Neural progenitor cell (in vitro differentiated cells): Measurements from ENCODE around the gene UBN1. TPM values are rescaled to one million over a fixed set of nuclear protein-coding genes. Genes with fewer than 3 reads are reported as not detected.

Source experiments
- DNase-seq: peaks from one replicate; pipeline ENCODE4 v3.0.0-alpha.2; 2016; ENCODE audit warnings: low spot score
- H2AFZ ChIP-seq: fragments of 200-600 bp; sonication (generic); replicated peaks from 2 replicates; pipeline ENCODE4 v1.6.1; 2016; ENCODE audit warnings: antibody characterized with exemption
- H3F3A ChIP-seq: fragments of 200-600 bp; sonication (generic); 2 replicates; pipeline ENCODE4 v1.6.1; 2016; ENCODE audit warnings: antibody characterized with exemption, low read depth
- H3K27ac ChIP-seq: fragments of 200-600 bp; sonication (generic); 2 replicates; pipeline ENCODE4 v1.5.1; 2016; ENCODE audit warnings: mild to moderate bottlenecking
- H3K27me3 ChIP-seq: fragments of 200-600 bp; sonication (generic); 2 replicates; pipeline ENCODE4 v1.6.1; 2016; ENCODE audit warnings: mild to moderate bottlenecking, moderate library complexity
- H3K36me3 ChIP-seq: fragments of 200-600 bp; sonication (generic); 2 replicates; pipeline ENCODE4 v1.5.1; 2016
- H3K4me1 ChIP-seq: fragments of 200-600 bp; sonication (generic); 2 replicates; pipeline ENCODE4 v1.6.1; 2016; ENCODE audit warnings: mixed run types
- H3K4me2 ChIP-seq: fragments of 200-600 bp; sonication (generic); 2 replicates; pipeline ENCODE4 v1.6.1; 2016
- H3K4me3 ChIP-seq: fragments of 200-600 bp; sonication (generic); 2 replicates; pipeline ENCODE4 v1.5.1; 2016
- H3K79me2 ChIP-seq: fragments of 200-600 bp; sonication (generic); 2 replicates; pipeline ENCODE4 v1.6.1; 2016; ENCODE audit warnings: low read depth
- H3K9ac ChIP-seq: fragments of 200-600 bp; sonication (generic); 2 replicates; pipeline ENCODE4 v1.6.1; 2016
- H3K9me3 ChIP-seq: fragments of 200-600 bp; sonication (generic); 2 replicates; pipeline ENCODE4 v1.5.1; 2016; ENCODE audit warnings: low read depth
- H4K20me1 ChIP-seq: fragments of 200-600 bp; sonication (generic); 2 replicates; pipeline ENCODE4 v1.6.1; 2016; ENCODE audit warnings: low read depth
- H3K27ac Mint-ChIP-seq: 3 replicates; pipeline ENCODE4 v1.8.0; 2021; ENCODE audit warnings: mixed read lengths
- H3K27me3 Mint-ChIP-seq: 2 replicates; pipeline ENCODE4 v1.8.0; 2022; ENCODE audit warnings: low read depth, mild to moderate bottlenecking, inconsistent platforms, moderate library complexity, mixed read lengths; ENCODE audit not compliant: insufficient read depth
- H3K36me3 Mint-ChIP-seq: 3 replicates; pipeline ENCODE4 v1.8.0; 2021; ENCODE audit warnings: mixed read lengths
- H3K4me1 Mint-ChIP-seq: 3 replicates; pipeline ENCODE4 v1.8.0; 2021; ENCODE audit warnings: mixed read lengths
- H3K4me3 Mint-ChIP-seq: 3 replicates; pipeline ENCODE4 v1.8.0; 2021; ENCODE audit warnings: mild to moderate bottlenecking, moderate library complexity, mixed read lengths
- H3K9me3 Mint-ChIP-seq: 3 replicates; pipeline ENCODE4 v1.8.0; 2020; ENCODE audit warnings: mixed read lengths
- EZH2 ChIP-seq: fragments of 200-600 bp; sonication (generic); IDR thresholded peaks from 2 replicates; pipeline ENCODE4 v1.6.1; 2017; ENCODE audit warnings: antibody characterized with exemption, mild to moderate bottlenecking, moderate library complexity
- EZH2phosphoT487 ChIP-seq: fragments of 200-600 bp; sonication (generic); IDR thresholded peaks from 2 replicates; pipeline ENCODE4 v1.6.1; 2017; ENCODE audit warnings: antibody characterized with exemption
- total RNA-seq: library from RNA; depleted of rRNA; stranded (reverse); fragments of >200 nt; gene quantifications from 2 replicates; pipeline ENCODE4 v1.2.3, GENCODE V29; 2015; ENCODE audit warnings: low replicate concordance
- TF ChIP-seq, protein P1 (sequence below): fragments of 200-600 bp; sonication (generic); IDR thresholded peaks from 2 replicates; pipeline ENCODE4 v1.5.1; 2017; ENCODE audit warnings: antibody characterized with exemption, mild to moderate bottlenecking

The UBN1 gene
- total RNA-seq, 1 donor from 2014 or later, result 28.4 TPM

DNA sequence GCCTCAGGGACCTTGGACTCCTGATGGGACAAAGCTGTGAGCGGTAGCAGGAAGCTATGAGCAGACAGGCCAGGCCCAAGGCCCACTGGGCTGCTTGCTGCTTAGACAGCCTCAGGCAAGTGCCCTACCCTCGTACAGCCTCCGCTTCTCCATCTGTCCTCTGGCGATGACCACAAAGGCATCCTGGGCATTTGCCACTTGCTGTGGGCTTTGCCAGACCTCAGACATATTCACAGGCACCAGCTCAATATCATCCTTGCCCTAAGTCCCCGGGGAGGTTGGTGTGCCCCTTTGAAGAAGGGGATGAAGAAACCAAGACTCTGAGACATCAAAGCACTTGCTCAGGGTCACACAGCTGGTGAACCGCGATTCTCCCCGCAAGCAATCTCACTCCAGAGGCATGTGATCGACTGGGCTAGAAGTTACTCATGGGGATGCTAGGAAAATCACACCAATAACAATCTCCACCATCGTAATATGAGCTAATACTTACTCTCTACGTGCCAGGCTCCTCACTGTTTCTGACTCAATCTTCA is 68.0 kb downstream of the UBN1 start:
- TF ChIP-seq, protein P1, sequence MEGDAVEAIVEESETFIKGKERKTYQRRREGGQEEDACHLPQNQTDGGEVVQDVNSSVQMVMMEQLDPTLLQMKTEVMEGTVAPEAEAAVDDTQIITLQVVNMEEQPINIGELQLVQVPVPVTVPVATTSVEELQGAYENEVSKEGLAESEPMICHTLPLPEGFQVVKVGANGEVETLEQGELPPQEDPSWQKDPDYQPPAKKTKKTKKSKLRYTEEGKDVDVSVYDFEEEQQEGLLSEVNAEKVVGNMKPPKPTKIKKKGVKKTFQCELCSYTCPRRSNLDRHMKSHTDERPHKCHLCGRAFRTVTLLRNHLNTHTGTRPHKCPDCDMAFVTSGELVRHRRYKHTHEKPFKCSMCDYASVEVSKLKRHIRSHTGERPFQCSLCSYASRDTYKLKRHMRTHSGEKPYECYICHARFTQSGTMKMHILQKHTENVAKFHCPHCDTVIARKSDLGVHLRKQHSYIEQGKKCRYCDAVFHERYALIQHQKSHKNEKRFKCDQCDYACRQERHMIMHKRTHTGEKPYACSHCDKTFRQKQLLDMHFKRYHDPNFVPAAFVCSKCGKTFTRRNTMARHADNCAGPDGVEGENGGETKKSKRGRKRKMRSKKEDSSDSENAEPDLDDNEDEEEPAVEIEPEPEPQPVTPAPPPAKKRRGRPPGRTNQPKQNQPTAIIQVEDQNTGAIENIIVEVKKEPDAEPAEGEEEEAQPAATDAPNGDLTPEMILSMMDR, result no peak
- Histone ChIP-seq H3K27me3 (no peaks in the 10 kb centered on the region), H3K79me2 (no peaks in the 10 kb centered on the region), H3K4me1 (peaks cover 8% of the 10 kb centered on the region), H4K20me1 (peaks cover 3% of the 10 kb centered on the region), H3F3A (peaks cover 11% of the 10 kb centered on the region), H3K9ac (no peak overlapping the region), H3K36me3 (no peaks in the 10 kb centered on the region), H2AFZ (no peak overlapping the region), H3K9me3 (no peaks in the 10 kb centered on the region), H3K4me2 (no peak overlapping the region), H3K4me3 (no peak overlapping the region), H3K27ac (no peak overlapping the region)
- Mint-ChIP-seq H3K36me3 (no peaks in the 10 kb centered on the region), H3K9me3 (no peaks in the 10 kb centered on the region), H3K4me1 (peaks cover 9% of the 10 kb centered on the region), H3K27ac (no peak overlapping the region), H3K27me3 (peaks cover 2% of the 10 kb centered on the region), H3K4me3 (no peak overlapping the region)
- DNase-seq, result no peak

DNA sequence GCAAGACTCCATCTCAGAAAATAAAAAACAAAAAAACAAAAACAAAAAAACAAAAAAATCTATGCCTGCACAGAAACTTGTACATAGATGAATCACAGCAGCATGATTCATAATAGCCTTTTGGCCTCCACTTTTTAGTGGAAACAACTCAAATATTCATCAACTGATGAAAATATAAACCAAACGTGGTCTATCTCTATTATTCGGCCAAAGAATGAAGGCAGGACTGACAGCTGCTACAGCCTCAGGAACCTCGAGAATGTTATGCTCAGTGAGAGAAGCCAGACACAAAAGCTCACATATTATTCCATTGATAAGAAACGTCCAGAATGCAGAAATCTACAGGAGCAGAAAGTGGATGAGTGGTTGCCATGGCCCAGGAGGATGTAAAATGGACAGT is 69.8 kb downstream of the UBN1 start:
- no peak overlapping the region for H3K4me3 ChIP-seq
- H3K4me2 ChIP-seq, result no peak overlapping the region
- no peak overlapping the region for H3K4me3 Mint-ChIP-seq

DNA sequence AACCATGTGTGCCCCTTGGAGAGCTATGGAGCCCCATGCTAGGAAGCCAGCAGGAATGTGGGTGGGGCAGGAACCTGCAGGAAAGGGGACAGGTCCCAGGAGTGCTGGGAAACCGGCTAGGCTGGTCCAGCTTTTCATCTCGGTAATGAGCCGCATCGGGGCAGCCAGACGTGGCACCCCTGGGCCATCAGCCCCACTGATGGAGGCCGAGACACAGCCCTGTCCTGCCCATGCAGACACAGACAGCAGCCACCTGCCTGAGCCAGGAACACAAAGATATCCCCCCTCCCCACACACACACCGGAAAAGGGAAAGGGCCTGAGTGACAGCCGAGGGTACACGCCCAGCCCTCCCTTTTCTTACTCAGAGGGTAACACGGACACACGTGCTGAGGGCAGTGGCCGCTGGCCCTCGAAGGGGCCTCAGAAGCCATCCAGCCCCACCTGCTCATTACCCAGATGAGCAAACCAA is 71.5 kb downstream of the UBN1 start:
- no peak overlapping the region for H3K4me2 ChIP-seq
- peak overlapping the region; percentile 57 for H2AFZ ChIP-seq
- H3K4me1 Mint-ChIP-seq, result peaks cover 9% of the 10 kb centered on the region
- peaks cover 2% of the 10 kb centered on the region for H3F3A ChIP-seq
- H3K9ac ChIP-seq, result no peak overlapping the region
- peaks cover 3% of the 10 kb centered on the region for H3K27me3 Mint-ChIP-seq
- no peak overlapping the region for H3K27ac Mint-ChIP-seq
- no peaks in the 10 kb centered on the region for H3K27me3 ChIP-seq
- H3K4me3 ChIP-seq, result no peak overlapping the region
- H3K4me1 ChIP-seq, result peaks cover 6% of the 10 kb centered on the region
- H4K20me1 ChIP-seq, result peaks cover under 1% of the 10 kb centered on the region
- H3K9me3 Mint-ChIP-seq, result no peaks in the 10 kb centered on the region
- no peak overlapping the region for H3K27ac ChIP-seq
- H3K79me2 ChIP-seq, result no peaks in the 10 kb centered on the region
- no peak for TF ChIP-seq EZH2phosphoT487
- no peak for TF ChIP-seq EZH2
- TF ChIP-seq, protein P1, result no peak
- no peaks in the 10 kb centered on the region for H3K9me3 ChIP-seq
- DNase-seq, result no peak
- no peaks in the 10 kb centered on the region for H3K36me3 Mint-ChIP-seq
- H3K36me3 ChIP-seq, result no peaks in the 10 kb centered on the region
- H3K4me3 Mint-ChIP-seq, result no peak overlapping the region

More for the DNA sequence above, 69.8 kb downstream of the UBN1 start:
- H3K27me3 ChIP-seq, result no peaks in the 10 kb centered on the region
- no peak overlapping the region for H3K9ac ChIP-seq
- Mint-ChIP-seq H3K27me3 (peaks cover 2% of the 10 kb centered on the region), H3K9me3 (no peaks in the 10 kb centered on the region), H3K27ac (peak overlapping the region; percentile 31), H3K4me1 (peaks cover 9% of the 10 kb centered on the region), H3K36me3 (no peaks in the 10 kb centered on the region)
- H4K20me1 ChIP-seq, result peaks cover 3% of the 10 kb centered on the region
- peaks cover 8% of the 10 kb centered on the region for H3K4me1 ChIP-seq
- TF ChIP-seq, protein P1, result no peak
- TF ChIP-seq EZH2 (no peak), EZH2phosphoT487 (no peak)
- H2AFZ ChIP-seq, result no peak overlapping the region
- DNase-seq, result no peak
- peaks cover 11% of the 10 kb centered on the region for H3F3A ChIP-seq
- no peaks in the 10 kb centered on the region for H3K9me3 ChIP-seq
- no peak overlapping the region for H3K27ac ChIP-seq
- no peaks in the 10 kb centered on the region for H3K36me3 ChIP-seq
- no peaks in the 10 kb centered on the region for H3K79me2 ChIP-seq
